DMS114 treated with DMSO at 0.1 percent for 48 hours (cell line): Measurements from ENCODE around the gene EFHC2.
"Not testable (repeated sequence)": the region's sequence is repeated elsewhere in the genome, so short reads cannot be mapped to it uniquely, and the experiment has no call there.

Source experiments
- DNase-seq: peaks from one replicate; lab custom pipeline; 2025; ENCODE audit not compliant: unreplicated experiment; lab: John Stamatoyannopoulos, UW

Gene EFHC2

DNA sequence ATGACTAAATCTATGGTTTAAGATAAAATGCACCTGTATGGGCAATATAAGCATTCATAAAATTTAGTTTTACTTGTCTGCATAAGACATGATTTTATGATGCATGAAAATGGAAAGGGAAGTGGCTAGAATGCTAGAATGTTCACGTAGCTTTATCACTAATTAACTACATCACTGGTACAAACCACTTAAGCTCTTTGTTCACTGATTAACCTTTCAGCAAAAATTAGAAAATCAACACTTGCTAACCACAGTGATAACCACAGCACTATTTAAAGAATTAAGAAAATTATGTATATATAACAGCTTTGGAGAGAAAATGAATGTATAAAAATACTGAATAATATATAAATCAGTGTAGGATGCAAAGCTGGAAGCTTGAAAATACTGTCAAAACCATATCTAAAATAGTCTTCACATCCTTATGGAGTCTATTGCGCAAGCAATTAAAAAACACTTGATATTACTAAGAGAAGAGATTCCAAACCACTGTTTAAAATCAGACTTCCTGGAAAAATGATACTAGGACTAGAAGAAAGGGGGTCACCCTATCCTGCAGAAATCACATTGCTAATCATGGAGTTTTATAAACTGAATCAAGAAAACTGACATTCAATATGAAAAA is 51.9 kb downstream of the EFHC2 start:
- no peak for DNase-seq

DNA sequence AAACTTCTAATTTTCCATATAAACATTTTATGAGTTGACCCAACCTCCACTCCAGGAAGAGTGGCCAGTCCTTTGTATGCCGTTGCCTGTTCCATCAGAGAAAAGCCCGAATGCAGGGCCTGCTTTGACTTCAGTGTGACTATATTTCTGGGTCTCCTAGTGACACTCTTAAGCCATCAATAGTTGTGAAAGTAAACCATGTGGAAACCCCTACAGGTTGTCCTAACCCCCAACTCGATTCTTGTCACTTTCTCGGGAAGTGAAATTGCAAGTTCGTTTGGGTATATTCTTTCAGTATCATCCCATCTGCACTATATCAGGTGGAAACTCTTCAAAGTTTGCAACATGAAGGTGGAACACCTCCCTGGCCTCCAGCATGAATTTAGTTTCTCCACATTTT is 52.8 kb downstream of the EFHC2 start:
- no peak for DNase-seq

DNA sequence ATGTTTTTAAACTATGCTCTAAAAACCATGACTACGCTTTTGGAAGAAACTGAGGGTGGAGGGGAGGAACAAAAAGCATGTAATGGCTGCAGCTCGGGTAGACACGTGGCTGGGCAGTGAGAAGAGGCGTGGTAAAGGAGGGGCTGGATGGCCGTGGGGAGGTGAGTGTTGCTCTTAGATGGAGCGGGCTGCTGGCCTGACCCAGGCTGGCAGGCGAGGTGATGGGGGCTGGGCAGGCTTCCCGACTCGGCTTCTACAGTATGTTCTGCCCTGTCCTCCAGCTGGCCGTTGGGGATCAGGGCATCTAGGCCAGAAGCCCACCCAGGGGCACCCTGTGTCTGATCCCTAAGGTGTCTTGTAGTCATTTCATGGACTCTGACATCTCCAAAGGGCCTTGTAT is 60.7 kb downstream of the EFHC2 start:
- DNase-seq, result no peak

DNA sequence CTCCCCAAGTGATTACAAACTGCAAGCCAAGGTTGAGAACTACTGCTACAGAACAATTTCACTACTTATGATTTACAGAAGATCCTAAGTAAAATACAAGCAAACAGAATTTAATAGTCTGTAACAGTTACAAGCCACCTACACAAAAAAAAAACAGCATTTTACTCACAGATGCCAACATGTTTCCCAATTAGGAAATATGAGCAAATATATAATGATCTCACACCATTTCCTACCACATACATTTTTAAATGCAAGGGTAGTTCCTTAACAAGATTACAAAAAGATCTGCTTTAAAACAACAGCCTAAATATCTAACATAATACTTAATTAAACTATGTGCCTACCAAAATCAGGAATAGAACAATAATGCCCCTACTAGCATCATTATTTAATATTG is 63.4 kb downstream of the EFHC2 start:
- no peak for DNase-seq

DNA sequence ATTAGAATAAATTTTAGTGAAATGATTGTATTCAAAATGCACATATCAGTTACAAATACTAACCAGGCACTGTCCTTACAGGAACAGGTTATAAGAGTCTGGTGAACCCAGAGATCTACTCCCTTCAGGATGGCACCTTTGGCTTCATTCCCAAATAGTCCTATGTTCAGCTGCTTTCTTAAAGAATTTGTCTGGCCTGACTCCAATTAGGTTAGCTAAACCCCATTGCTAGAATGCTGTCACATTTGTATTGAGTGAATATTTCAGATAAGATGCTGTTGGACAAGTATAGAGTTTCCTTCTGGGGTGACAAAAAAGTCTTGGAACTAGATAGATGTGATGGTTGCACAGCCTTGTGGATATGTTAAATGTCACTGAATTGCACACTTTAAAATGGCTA is 69.4 kb downstream of the EFHC2 start:
- DNase-seq, result no peak

DNA sequence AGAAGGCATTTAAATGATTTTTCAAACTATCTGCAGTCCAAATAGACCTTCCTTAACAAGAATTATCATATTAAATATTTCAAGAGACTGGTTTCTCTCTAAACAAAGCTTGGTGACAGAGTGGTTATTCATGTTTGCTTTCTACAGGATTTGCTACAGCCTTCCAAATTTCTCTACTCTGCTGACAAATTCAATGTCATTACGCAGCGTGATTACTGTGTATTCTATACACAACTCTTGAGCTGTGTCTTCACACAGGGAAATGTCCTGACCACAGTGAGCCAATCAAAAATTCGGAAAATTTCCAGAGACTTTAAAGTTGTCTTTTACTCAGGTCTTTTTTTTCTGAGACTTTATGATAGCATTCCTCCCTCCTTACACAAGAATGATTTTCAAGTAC is 75.6 kb downstream of the EFHC2 start:
- no peak for DNase-seq

DNA sequence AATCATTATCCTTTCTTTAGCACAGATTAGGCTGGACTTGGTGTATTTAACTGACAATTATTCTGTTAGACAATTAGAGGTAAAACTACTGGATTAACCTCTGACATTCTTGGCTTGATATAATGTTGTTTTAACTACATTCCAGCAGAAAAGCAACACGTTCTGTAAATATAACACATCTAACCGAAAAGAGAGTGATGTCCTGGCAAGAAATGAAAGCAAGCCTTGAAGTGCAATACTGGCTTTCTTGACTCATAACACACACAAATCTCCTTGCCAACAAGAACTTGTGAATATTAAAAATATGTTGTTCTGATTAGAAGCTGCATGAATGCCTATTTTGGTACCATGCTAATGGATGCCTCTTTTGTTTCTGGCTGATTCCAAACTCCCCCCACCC is 76.4 kb downstream of the EFHC2 start:
- no peak for DNase-seq

DNA sequence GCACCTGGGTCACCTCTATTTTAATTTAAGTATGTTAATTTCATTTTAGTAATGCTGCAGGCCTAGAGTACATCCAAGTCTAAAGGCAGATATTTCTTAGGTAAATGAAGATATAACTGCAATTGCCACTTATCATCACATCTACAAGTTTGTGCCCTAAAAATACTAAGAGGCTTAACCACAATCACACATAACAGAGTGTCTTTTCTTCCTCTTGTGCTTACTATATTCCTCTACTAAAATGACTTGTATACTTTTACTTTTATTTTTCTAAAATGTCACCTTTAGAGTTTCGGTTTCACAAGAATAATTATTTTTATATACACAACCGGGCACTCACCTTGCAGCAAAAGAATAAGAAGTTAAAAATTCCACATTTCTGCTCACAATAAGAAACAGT is 77.9 kb downstream of the EFHC2 start:
- DNase-seq, result no peak

DNA sequence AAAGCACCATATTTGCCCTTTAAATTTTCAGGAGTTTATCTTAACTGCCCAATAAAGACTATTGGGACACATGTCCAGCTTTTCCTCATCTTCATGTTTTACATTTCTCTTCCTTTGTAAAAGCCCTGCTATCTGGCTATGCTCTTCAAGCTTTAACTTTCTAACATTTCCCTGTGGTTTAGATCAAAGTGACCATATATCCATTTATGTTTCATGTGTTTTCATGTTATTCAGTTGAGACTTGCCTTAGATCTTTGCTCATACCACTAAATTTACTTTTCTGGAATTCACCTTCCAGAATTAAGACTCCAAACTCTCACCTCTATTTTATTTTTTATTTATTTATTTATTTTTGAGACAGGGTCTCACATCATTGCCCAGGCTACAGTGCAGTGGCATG is 78.5 kb downstream of the EFHC2 start:
- no peak for DNase-seq

DNA sequence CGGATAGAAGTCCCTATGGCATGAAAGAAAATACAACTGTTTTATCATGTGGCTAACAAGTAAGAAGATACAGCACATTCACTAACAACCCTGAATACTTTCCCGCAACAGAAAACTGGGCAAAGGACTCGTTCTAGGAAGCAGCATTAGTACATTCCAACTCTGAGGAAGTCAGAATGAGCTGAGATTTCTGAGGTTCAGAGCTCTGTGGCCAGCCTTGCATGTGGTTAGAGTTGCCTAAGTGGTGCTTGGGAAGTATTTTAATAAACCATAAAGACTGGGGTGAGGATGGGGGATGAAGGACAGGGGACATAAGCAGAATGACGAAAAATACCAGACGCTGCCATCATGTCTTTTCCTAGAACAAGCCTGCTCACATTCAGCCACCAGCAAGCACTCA is 82.2 kb downstream of the EFHC2 start:
- no peak for DNase-seq

DNA sequence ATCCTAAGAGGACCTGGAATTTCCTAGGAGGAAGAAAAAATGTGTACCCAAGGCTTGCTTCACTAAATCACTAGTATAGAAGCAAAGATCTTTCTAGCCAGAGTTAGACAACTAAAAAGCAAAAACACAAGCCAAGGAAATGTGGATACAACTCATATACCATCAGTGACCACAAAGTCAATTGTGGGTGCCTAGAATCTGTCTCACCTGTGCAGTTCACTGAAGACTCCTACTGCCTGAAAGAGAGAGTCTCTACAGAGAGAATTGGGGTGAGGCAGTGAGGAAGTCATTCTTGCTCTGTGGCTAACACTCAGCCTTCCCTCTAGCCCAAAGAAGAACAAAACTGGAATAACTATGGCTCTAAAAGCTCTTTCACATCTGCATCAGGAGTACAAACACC is 82.9 kb downstream of the EFHC2 start:
- no peak for DNase-seq

DNA sequence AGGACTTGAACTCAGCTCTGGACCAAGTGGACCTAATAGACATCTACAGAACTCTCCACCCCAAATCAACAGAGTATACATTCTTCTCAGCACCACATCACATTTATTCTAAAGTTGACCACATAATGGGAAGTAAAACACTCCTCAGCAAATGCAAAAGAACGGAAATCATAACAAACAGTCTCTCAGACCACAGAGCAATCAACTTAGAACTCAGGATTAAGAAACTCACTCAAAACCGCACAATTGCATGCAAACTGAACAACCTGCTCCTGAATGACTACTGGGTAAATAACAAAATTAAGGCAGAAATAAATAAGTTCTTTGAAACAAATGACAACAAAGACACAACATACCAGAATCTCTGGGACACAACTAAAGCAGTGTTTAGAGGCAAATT is 87.7 kb downstream of the EFHC2 start:
- DNase-seq, result not testable (repeated sequence)

DNA sequence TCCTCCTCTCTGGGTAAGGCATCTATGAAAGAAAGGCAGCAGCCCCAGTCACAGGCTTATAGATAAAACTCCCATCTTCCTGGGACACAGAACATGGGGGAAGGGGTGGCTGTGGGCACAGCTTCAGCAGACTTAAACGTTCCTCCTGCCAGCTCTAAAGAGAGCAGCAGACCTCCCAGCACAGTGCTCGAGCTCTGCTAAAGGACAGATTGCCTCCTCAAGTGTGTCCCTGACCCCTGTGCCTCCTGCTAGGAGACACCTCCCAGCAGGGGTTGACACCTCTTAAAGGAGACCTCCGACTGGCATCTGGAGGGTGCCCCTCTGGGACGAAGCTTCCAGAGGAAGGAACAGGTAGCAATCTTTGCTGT is 89.9 kb downstream of the EFHC2 start:
- DNase-seq, result no peak

DNA sequence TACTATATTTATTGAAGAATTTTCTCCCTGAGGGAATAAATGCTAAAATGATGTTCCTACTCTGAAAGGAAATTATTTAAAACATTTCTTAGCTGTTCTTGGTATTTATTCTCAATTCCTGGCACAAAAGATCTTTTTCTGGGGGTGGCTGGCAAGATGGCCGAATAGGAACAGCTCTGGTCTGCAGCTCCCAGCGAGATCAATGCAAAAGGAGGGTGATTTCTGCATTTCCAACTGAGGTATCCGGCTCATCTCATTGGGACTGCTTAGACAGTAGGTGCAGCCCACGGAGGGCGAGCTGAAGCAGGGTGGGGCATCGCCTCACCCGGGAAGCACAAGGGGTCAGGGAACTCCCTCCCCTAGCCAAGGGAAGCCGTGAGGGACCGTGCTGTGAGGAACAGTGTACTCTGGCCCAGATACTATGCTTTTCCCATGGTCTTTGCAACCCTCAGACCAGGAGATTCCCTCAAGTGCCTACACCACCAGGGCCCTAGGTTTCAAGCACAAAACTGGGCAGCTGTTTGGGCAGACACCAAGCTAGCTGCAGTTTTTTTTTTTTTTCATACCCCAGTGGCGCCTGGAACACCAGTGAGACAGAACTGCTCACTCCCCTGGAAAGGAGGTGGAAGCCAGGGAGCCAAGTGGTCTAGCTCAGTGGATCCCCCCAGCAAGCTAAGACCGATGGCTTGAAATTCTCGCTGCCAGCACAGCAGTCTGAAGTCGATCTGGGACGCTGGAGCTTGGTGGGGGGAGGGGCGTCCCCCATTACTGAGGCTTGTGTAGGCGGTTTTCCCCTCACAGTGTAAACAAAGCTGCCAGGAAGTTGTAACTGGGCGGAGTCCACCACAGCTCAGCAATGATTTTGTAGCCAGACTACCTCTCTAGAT is 90.5 kb downstream of the EFHC2 start:
- DNase-seq, result not testable (repeated sequence)

DNA sequence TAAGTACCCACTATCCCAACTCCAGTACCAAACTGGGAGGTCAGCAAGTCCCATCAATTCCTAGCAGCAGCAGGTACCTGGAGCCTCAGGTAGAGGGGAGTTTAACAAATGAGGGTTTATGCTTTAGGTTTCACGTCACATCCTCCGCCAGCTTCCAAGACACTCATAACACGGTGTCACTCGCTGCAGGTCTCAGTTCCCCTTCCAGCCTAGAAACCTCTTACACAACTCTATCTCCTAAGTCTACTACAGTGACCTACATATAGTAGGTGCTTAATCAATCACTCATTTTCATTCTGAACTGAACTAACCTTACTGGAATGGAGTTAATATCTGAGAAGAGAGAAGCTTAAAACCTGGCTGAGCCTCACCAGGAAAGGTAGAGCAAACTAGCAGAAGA is 96.0 kb downstream of the EFHC2 start:
- DNase-seq, result no peak

DNA sequence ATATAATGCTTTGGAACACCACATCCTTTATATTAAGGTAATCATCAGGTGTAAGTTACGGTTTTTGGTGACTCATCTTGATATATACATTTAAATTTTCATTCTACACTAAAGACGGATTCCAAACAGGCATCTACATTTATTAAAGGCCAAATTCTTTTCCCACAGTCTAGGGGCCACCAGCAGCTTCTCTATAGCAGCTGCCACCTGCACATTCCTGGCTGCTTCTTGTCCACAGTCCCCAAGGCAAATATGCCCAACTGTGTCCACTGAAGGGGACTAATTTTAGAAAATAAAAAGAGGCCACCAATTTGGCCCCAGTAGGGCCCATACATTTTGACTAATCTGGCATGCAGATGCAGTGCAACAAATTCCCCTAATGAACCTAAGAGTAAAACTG is 96.6 kb downstream of the EFHC2 start:
- no peak for DNase-seq

DNA sequence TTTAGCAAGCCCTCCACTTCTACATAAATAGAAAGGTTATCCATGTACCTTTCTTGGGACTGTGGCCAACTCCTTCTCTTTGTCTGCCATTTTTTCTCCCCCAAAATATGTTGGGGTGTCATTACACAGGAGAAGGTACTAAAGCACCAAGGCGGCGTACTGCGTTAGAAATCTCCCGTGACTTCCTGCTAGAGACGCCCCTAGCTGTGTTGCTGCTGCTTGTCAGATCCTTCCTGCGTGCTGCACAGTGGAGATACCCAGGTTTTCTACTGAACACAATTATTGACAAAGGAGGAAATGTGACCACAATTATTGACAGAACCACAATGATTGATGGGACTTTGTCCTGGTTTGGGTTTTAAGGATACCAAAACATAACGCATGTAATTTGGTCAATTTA is 97.7 kb downstream of the EFHC2 start:
- DNase-seq, result no peak

DNA sequence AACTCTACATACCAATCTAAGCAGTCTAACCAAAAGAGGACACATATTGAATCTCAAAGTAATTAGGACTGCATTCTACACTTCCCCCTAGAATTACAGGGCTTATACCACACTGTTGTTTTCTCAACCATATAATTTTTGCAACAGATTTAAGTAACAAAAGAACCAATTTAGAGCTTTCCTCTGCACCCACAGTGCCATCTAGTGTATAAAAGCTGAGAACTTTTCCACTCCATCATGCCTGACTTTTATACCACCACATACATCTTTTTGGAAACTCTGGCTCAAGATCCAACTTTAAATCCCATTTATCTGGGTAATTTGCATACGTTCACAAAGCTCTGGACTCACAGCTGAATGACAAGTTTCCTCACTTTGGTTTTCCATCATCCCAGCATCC is 99.5 kb downstream of the EFHC2 start:
- peak; percentile 24 for DNase-seq

DNA sequence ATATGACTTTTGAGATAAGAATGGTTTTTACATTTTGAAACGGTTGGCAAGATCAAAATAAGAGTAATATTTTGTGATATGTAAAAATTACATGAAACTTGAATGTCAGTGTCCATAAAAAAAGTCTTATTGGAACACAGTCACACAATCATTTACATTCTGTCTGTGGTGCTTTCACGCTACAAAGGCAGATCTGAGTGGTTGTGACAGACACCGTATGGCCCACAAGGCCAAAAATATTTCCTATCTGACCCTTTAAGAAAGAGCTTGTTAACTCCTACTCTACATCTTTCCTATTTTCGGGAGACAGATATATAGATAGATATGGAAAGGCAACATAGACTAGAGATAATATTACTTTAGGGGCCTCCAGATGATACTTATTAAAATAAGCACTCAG is 101.9 kb downstream of the EFHC2 start:
- no peak for DNase-seq

DNA sequence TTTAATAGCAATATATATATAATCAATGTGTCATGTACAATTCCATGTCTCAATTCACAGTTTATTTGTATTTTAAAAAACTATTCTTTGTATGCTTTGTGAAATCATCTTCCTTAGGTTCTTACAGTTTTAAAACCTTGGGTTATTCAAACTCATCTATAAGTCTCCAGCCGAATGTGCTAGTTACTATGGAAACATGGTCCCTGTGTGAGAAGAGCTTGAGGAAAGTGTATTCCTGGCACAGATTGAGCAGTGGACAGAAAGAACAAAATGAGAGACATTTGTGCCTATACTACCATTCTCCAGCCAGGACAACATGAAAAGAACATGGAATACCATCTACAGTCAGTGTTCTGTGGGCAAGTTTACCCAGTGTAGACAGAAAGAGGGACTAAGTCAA is 103.4 kb downstream of the EFHC2 start:
- no peak for DNase-seq

DNA sequence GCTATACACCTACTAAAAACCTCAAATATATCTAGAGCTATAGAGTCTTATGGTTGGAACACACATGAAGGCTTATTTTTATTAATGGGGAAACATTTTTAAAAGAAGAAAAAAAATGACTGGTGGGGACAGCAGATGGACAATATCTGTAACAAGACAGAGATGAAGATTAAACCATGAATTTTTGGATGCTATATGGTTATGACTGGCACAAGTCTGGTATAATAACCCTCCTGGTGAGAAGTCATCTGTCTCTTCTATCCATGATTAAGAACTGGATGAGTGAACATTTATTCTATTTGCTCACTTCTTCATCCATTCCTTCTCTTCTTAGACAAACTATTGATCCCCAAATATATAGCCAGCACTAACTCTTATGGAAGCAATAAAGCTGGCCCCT is 104.4 kb downstream of the EFHC2 start:
- no peak for DNase-seq

DNA sequence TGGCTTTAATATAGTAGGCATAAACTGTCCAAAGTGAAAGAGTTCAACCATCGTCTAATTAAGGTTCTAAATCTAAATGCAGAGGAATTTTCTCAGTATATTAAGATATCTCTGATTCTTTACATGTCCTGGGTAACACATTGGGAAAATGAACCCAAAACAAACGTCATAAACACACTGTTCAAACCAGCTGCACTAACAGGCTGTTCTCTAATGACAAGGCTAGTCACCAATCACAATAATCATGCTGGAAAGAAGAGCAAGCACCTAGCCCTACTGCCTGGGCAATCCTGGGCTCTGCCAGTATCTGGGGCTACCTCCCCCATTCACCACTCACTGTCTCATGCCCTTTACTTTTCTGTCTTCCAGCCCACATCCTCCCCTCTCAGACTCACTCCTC is 107.9 kb downstream of the EFHC2 start:
- DNase-seq, result no peak

DNA sequence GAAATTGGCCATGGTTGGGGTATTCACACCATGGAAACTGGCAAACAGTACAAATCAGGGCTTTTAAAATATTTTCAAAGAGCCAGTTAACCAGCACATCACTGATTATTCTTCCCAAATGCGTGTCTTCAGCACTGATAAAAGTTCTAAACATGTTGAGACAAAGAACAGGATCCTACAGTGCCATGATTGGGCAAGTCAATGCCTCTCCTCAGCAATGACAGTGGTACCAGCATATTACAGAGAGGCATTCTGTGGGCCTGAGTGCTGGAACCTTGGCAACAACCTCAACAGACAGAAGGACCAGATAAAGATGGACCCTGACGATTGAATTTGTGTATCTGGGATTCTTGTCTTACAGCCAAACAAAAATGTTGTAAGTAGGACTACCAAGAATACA is 108.9 kb downstream of the EFHC2 start:
- DNase-seq, result no peak
